ENCODE data around the gene EIF4EBP3. TPM values are rescaled to one million over a fixed set of nuclear protein-coding genes. Genes with fewer than 3 reads are reported as not detected.

EIF4EBP3 gene
- total and polyA plus RNA-seq, 10 of the 15 experiments (the other 5 are each of a cell fraction or from before 2014, with no cell fraction given): 3.5 to 16.1 (median 6.2) TPM

DNA sequence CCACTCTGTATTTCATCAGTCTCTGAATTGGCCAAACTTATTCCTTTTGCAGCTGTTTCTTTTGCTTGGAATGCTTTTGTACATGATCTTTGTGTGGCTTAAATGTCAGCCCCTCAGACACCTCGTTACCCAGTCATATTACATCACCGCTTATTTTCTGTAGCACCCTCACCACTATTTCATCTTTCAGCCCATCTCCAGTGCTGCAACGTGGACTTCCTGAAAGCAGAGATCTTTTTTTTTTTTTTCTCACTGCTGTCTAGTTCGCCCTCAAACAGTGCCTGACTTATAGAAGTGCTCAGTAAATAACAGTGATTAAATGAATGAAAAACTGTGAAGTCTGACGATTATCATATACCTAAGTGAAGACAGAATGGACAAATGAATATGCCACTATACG is 9.0 kb downstream of the EIF4EBP3 start:
- Histone ChIP-seq H3K9ac (ENCODE audit: control insufficient read depth, insufficient read depth, low read length) (peak overlapping the region; percentile 89), H2AFZ (ENCODE audit: control insufficient read depth, low read depth, low read length) (no peak overlapping the region), H3K9me3 (replicated peaks; ENCODE audit: control insufficient read depth, insufficient read depth, low read length) (no peaks in the 10 kb centered on the region), H3K36me3 (ENCODE audit: control insufficient read depth in 2 of 2, insufficient read depth in 2 of 2, low read length in 1 of 2) (peaks cover 5 to 15% of the 10 kb centered on the region in 2 experiments), H3K4me2 (ENCODE audit: control insufficient read depth, insufficient read depth) (peak overlapping the region; percentile 82), H3K4me1 (ENCODE audit: control insufficient read depth, insufficient read depth, low read length) (peaks cover 22% of the 10 kb centered on the region), H4K20me1 (ENCODE audit: control insufficient read depth, insufficient read depth) (no peaks in the 10 kb centered on the region), H3K4me3 (peak overlapping the region; percentile 91), H3K79me2 (ENCODE audit: control insufficient read depth, insufficient read depth, low read length) (peaks cover 49% of the 10 kb centered on the region), H3K27ac (ENCODE audit: control insufficient read depth, insufficient read depth) (peak overlapping the region; percentile 95), H3K27me3 (replicated peaks in 1 of 2; ENCODE audit: control insufficient read depth in 2 of 2, insufficient read depth in 2 of 2, low read length in 1 of 2) (no peaks in the 10 kb centered on the region)
- POLR2A ChIA-PET: interaction anchor here (0.8 to 1.8 kb wide), 3 partner anchors 9 to 82 kb away, joined by 4 to 23 read pairs (median 10); partner anchors contain the start of genes EIF4EBP3 and TMCO6
- SMC1A ChIA-PET (ENCODE audit: uncharacterized antibody, unreplicated experiment): no interaction called here
- in situ Hi-C loops (cut with MboI): no loop called here
- TF ChIP-seq, protein P1, sequence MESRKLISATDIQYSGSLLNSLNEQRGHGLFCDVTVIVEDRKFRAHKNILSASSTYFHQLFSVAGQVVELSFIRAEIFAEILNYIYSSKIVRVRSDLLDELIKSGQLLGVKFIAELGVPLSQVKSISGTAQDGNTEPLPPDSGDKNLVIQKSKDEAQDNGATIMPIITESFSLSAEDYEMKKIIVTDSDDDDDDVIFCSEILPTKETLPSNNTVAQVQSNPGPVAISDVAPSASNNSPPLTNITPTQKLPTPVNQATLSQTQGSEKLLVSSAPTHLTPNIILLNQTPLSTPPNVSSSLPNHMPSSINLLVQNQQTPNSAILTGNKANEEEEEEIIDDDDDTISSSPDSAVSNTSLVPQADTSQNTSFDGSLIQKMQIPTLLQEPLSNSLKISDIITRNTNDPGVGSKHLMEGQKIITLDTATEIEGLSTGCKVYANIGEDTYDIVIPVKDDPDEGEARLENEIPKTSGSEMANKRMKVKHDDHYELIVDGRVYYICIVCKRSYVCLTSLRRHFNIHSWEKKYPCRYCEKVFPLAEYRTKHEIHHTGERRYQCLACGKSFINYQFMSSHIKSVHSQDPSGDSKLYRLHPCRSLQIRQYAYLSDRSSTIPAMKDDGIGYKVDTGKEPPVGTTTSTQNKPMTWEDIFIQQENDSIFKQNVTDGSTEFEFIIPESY (IDR thresholded peaks at IDR 0.05): no peak
- TF ChIP-seq NFIC (IDR thresholded peaks at IDR 0.05; ENCODE audit: low read depth, low read length): no peak
- TF ChIP-seq ZNF384 (IDR thresholded peaks at IDR 0.05; ENCODE audit: borderline replicate concordance, low read depth, low read length): no peak
- TF ChIP-seq GATAD2B (conservative IDR thresholded peaks at IDR 0.05; ENCODE audit: low read depth): no peak
- TF ChIP-seq, protein P2, sequence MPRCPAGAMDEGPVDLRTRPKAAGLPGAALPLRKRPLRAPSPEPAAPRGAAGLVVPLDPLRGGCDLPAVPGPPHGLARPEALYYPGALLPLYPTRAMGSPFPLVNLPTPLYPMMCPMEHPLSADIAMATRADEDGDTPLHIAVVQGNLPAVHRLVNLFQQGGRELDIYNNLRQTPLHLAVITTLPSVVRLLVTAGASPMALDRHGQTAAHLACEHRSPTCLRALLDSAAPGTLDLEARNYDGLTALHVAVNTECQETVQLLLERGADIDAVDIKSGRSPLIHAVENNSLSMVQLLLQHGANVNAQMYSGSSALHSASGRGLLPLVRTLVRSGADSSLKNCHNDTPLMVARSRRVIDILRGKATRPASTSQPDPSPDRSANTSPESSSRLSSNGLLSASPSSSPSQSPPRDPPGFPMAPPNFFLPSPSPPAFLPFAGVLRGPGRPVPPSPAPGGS (IDR thresholded peaks at IDR 0.05; ENCODE audit: borderline replicate concordance, insufficient read depth, low read depth, low read length, poor library complexity, severe bottlenecking): no peak
- TF ChIP-seq TCF3 (IDR thresholded peaks at IDR 0.05; ENCODE audit: borderline replicate concordance, insufficient read depth, low read depth, low read length): no peak
- no peak for TF ChIP-seq RCOR1 (conservative IDR thresholded peaks at IDR 0.05; ENCODE audit: low read depth, low read length)
- TF ChIP-seq NFYA (IDR thresholded peaks at IDR 0.05; ENCODE audit: borderline replicate concordance, low read depth, low read length): no peak
- TF ChIP-seq, protein P3, sequence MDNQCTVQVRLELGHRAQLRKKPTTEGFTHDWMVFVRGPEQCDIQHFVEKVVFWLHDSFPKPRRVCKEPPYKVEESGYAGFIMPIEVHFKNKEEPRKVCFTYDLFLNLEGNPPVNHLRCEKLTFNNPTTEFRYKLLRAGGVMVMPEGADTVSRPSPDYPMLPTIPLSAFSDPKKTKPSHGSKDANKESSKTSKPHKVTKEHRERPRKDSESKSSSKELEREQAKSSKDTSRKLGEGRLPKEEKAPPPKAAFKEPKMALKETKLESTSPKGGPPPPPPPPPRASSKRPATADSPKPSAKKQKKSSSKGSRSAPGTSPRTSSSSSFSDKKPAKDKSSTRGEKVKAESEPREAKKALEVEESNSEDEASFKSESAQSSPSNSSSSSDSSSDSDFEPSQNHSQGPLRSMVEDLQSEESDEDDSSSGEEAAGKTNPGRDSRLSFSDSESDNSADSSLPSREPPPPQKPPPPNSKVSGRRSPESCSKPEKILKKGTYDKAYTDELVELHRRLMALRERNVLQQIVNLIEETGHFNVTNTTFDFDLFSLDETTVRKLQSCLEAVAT (IDR thresholded peaks at IDR 0.05): no peak
- CTCF ChIA-PET: interaction anchor here (0.8 to 1.6 kb wide), 2 partner anchors 8 to 9 kb away, joined by 4 to 9 read pairs; partner anchors contain the start of gene EIF4EBP3
- DNase-seq (ENCODE audit: low read depth, low spot score) (no peak), ATAC-seq (peak; percentile 3), FAIRE-seq (no peak)
- RAD21 ChIA-PET (ENCODE audit: unreplicated experiment): interaction anchor here (1.0 to 1.1 kb wide), 3 partner anchors 9 to 154 kb away, joined by 3 read pairs; partner anchors contain the start of gene EIF4EBP3
- intact Hi-C loops (cut with micrococcal nuclease; ENCODE audit: unreplicated experiment): loop anchor here (2.0 kb wide), 1 partner anchor 24 kb away; no protein-coding TSS in a partner anchor
- 0% methylated on average over 6 of the region's 6 CpGs for WGBS (ENCODE audit: insufficient coverage, insufficient replicate concordance, low lambda C conversion rate, missing lambda C conversion rate)
- BruUV-seq (replicated peaks): no TSS peak

Measured in GM12878 (cell line).